WTC11 (cell line): Measurements from ENCODE around the gene B4GAT1. TPM values are rescaled to one million over a fixed set of nuclear protein-coding genes. Genes with fewer than 3 reads are reported as not detected.

Source experiments
- ATAC-seq: fragments of 200-7000 bp; cut with Tn5 transposase; 2 replicates; pipeline ENCODE4 v1.10.0; 2021; ENCODE audit warnings: mild to moderate bottlenecking, moderate library complexity
- CTCF ChIA-PET: fragments of 300-600 bp; sonication (Branson Sonifier 250); formaldehyde crosslinking; loops from one replicate; lab custom pipeline; 2021; ENCODE audit warnings: antibody characterized with exemption; lab: Charles Lee
- POLR2A ChIA-PET: fragments of 350-600 bp; sonication (Branson Sonifier 250); formaldehyde crosslinking; loops from one replicate; lab custom pipeline; 2021; ENCODE audit warnings: antibody characterized with exemption; lab: Charles Lee
- DNase-seq: peaks from one replicate; pipeline ENCODE4 v3.0.0; 2021; ENCODE audit warnings: low spot score
- H3K27ac Mint-ChIP-seq: 2 replicates; pipeline ENCODE4 v1.8.0; 2021; ENCODE audit warnings: mixed read lengths
- H3K27me3 Mint-ChIP-seq: 2 replicates; pipeline ENCODE4 v1.8.0; 2021; ENCODE audit warnings: low read depth, mild to moderate bottlenecking, moderate library complexity, mixed read lengths
- H3K36me3 Mint-ChIP-seq: 2 replicates; pipeline ENCODE4 v1.8.0; 2021; ENCODE audit warnings: mixed read lengths
- H3K4me1 Mint-ChIP-seq: 2 replicates; pipeline ENCODE4 v1.8.0; 2022; ENCODE audit warnings: mixed read lengths
- H3K4me3 Mint-ChIP-seq: 2 replicates; pipeline ENCODE4 v1.8.0; 2021; ENCODE audit warnings: mild to moderate bottlenecking, moderate library complexity, mixed read lengths
- H3K9me3 Mint-ChIP-seq: 2 replicates; pipeline ENCODE4 v1.8.0; 2021; ENCODE audit warnings: mixed read lengths
- ARID4B ChIP-seq: sonication (generic); formaldehyde crosslinking; IDR thresholded peaks from 2 replicates; pipeline ENCODE4 v1.8.0; 2023; ENCODE audit warnings: missing genetic modification reagents, mild to moderate bottlenecking, borderline replicate concordance
- CDX4 ChIP-seq: fragments of 250-450 bp; sonication (Bioruptor Pico); IDR thresholded peaks from 2 replicates; pipeline ENCODE4 v1.9.0; 2021; ENCODE audit warnings: moderate library complexity, mild to moderate bottlenecking, inconsistent platforms, borderline replicate concordance
- ELF4 ChIP-seq: sonication (generic); formaldehyde crosslinking; IDR thresholded peaks from 2 replicates; pipeline ENCODE4 v1.8.1; 2022; ENCODE audit warnings: low read depth, mild to moderate bottlenecking, moderate library complexity, missing genetic modification reagents
- FOXP1 ChIP-seq: sonication (generic); formaldehyde crosslinking; IDR thresholded peaks from 2 replicates; pipeline ENCODE4 v1.8.0; 2022; ENCODE audit warnings: missing genetic modification reagents, mild to moderate bottlenecking, moderate library complexity, borderline replicate concordance
- GTF2I ChIP-seq: fragments of 250-450 bp; sonication (Bioruptor Pico); conservative IDR thresholded peaks from 2 replicates; pipeline ENCODE4 v1.4.0; 2021; ENCODE audit warnings: mild to moderate bottlenecking
- IRF1 ChIP-seq: sonication (generic); formaldehyde crosslinking; IDR thresholded peaks from 2 replicates; pipeline ENCODE4 v1.8.0; 2023; ENCODE audit warnings: missing genetic modification reagents
- MYBL2 ChIP-seq: sonication (generic); formaldehyde crosslinking; IDR thresholded peaks from 2 replicates; pipeline ENCODE4 v1.8.1; 2023; ENCODE audit warnings: mild to moderate bottlenecking, moderate library complexity, missing genetic modification reagents
- NFYB ChIP-seq: sonication (generic); formaldehyde crosslinking; conservative IDR thresholded peaks from 2 replicates; pipeline ENCODE4 v1.8.0; 2022; ENCODE audit warnings: low read depth, missing genetic modification reagents
- PRDM15 ChIP-seq: sonication (generic); formaldehyde crosslinking; IDR thresholded peaks from 2 replicates; pipeline ENCODE4 v1.8.0; 2022; ENCODE audit warnings: missing genetic modification reagents
- ZNF317 ChIP-seq: sonication (generic); formaldehyde crosslinking; IDR thresholded peaks from 2 replicates; pipeline ENCODE4 v1.8.1; 2023; ENCODE audit warnings: low read depth, mild to moderate bottlenecking, moderate library complexity, missing genetic modification reagents, borderline replicate concordance
- ZNF416 ChIP-seq: fragments of 250-450 bp; sonication (Bioruptor Pico); IDR thresholded peaks from 2 replicates; pipeline ENCODE4 v1.9.0; 2021; ENCODE audit warnings: mild to moderate bottlenecking, inconsistent platforms
- total RNA-seq: library from RNA; stranded (reverse); gene quantifications from 3 replicates; pipeline ENCODE4 v1.2.3, GENCODE V29; 2021
- TF ChIP-seq, protein P1 (sequence below): sonication (generic); formaldehyde crosslinking; IDR thresholded peaks from 2 replicates; pipeline ENCODE4 v1.8.1; 2023; ENCODE audit warnings: mild to moderate bottlenecking, missing genetic modification reagents, borderline replicate concordance
- TF ChIP-seq, protein P2 (sequence below): sonication (generic); formaldehyde crosslinking; IDR thresholded peaks from 2 replicates; pipeline ENCODE4 v1.8.0; 2022; ENCODE audit warnings: mild to moderate bottlenecking, missing genetic modification reagents
- TF ChIP-seq, protein P3 (sequence below): fragments of 250-450 bp; sonication (Bioruptor Pico); IDR thresholded peaks from 2 replicates; pipeline ENCODE4 v1.9.0; 2021; ENCODE audit warnings: mild to moderate bottlenecking

The B4GAT1 gene
- total RNA-seq, 1 experiment from 2014 or later: 34.1 TPM

- TF ChIP-seq PRDM15 (no peak), GTF2I (no peak), ARID4B (CRISPR knock-in tag) (peak; percentile 95; the same call in 1 of the 2 replicates), IRF1 (CRISPR knock-in tag) (no peak), ZNF317 (no peak), ZNF416 (CRISPR knock-in tag) (0 out of 2 replicates have a peak, but pooled peaks have one; percentile 55)
- TF ChIP-seq, protein P1, sequence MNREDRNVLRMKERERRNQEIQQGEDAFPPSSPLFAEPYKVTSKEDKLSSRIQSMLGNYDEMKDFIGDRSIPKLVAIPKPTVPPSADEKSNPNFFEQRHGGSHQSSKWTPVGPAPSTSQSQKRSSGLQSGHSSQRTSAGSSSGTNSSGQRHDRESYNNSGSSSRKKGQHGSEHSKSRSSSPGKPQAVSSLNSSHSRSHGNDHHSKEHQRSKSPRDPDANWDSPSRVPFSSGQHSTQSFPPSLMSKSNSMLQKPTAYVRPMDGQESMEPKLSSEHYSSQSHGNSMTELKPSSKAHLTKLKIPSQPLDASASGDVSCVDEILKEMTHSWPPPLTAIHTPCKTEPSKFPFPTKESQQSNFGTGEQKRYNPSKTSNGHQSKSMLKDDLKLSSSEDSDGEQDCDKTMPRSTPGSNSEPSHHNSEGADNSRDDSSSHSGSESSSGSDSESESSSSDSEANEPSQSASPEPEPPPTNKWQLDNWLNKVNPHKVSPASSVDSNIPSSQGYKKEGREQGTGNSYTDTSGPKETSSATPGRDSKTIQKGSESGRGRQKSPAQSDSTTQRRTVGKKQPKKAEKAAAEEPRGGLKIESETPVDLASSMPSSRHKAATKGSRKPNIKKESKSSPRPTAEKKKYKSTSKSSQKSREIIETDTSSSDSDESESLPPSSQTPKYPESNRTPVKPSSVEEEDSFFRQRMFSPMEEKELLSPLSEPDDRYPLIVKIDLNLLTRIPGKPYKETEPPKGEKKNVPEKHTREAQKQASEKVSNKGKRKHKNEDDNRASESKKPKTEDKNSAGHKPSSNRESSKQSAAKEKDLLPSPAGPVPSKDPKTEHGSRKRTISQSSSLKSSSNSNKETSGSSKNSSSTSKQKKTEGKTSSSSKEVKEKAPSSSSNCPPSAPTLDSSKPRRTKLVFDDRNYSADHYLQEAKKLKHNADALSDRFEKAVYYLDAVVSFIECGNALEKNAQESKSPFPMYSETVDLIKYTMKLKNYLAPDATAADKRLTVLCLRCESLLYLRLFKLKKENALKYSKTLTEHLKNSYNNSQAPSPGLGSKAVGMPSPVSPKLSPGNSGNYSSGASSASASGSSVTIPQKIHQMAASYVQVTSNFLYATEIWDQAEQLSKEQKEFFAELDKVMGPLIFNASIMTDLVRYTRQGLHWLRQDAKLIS (CRISPR knock-in tag): peak; percentile 57; the same call in 1 of the 2 replicates
Observed at GRCh38 chr11:66344550-66345315, 2.7 kb downstream of the B4GAT1 start, which contains the start of gene BRMS1 (continued).

DNA sequence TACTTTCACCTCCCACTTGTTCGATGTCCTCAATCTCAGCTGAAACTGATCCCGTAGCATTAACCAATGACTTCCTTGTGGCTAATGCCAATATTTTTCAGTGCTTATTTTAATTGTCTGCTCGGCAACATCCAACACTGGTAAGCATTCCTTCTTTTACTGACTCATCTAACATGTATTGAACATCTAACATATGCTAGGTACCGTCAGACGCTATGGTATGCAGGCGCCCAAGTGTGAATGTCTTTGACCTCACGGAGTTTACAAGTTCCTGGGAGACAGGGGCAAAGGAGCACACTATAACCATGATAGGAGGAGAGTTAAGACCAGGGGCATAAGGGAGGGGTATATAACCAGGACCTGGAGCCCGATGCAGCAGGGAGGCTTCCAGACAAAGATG lies 4.3 kb downstream of the B4GAT1 start:
- CTCF ChIA-PET: interaction anchor here (2.9 kb wide), 1 partner anchor 30 kb away, joined by 20 read pairs; no protein-coding TSS in a partner anchor
- DNase-seq (no peak), ATAC-seq (no peak)
- Mint-ChIP-seq H3K27ac (no peak overlapping the region; the same call in 1 of the 2 replicates), H3K36me3 (peaks cover 10% of the 10 kb centered on the region), H3K27me3 (peaks cover 4% of the 10 kb centered on the region; the same call in 1 of the 2 replicates), H3K4me1 (peaks cover 22% of the 10 kb centered on the region), H3K4me3 (peak overlapping the region; percentile 96), H3K9me3 (no peaks in the 10 kb centered on the region)
- POLR2A ChIA-PET: no interaction called here
- TF ChIP-seq FOXP1 (no peak), MYBL2 (CRISPR knock-in tag) (no peak), CDX4 (no peak), ELF4 (CRISPR knock-in tag) (no peak), NFYB (CRISPR knock-in tag) (no peak), ARID4B (CRISPR knock-in tag) (no peak)
- TF ChIP-seq, protein P2, sequence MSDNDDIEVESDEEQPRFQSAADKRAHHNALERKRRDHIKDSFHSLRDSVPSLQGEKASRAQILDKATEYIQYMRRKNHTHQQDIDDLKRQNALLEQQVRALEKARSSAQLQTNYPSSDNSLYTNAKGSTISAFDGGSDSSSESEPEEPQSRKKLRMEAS (CRISPR knock-in tag): no peak
- TF ChIP-seq, protein P3, sequence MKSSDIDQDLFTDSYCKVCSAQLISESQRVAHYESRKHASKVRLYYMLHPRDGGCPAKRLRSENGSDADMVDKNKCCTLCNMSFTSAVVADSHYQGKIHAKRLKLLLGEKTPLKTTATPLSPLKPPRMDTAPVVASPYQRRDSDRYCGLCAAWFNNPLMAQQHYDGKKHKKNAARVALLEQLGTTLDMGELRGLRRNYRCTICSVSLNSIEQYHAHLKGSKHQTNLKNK: no peak
